Spleen (tissue), 7 donors: ENCODE results near the gene PPT2.
"Not testable (repeated sequence)": the region's sequence is repeated elsewhere in the genome, so short reads cannot be mapped to it uniquely, and the experiment has no call there.

Source experiments
- CTCF ChIP-seq, 11 experiments: fragments of 200-600 bp in 7 of 11; fragments of 450-650 bp in 4 of 11; sonication (generic) in 4 of 11; IDR thresholded peaks in 8 of 11; conservative IDR thresholded peaks in 3 of 11; 1 replicate in 7 of 11; 2 replicates in 4 of 11; pipeline versions ENCODE4 v1.4.0 to v1.8.0; 2016 to 2021; ENCODE audit warnings: antibody characterized with exemption in 11 of 11, inconsistent platforms in 4 of 11, mild to moderate bottlenecking in 1 of 11
- POLR2A ChIP-seq, 3 donors: fragments of 450-650 bp; IDR thresholded peaks; one replicate each; pipeline ENCODE4 v1.5.1; 2017; ENCODE audit warnings: antibody characterized with exemption in 3 of 3, mild to moderate bottlenecking in 1 of 3
- POLR2AphosphoS5 ChIP-seq, 3 donors: sonication (generic); formaldehyde crosslinking; IDR thresholded peaks; one replicate each; pipeline ENCODE4 v1.5.1; 2017; ENCODE audit warnings: antibody characterized with exemption in 3 of 3
- donor health status: DM: no; HTN: no; CAD: no; lungs with moderate emphysema.
- donor health status: DM: no; HTN: no; CAD: no.
- donor health status: DM: no; HTN: no; CAD: no.

GRCh38 chr6:32193096-32193495 lies 39.2 kb downstream of the PPT2 start:
- not testable (repeated sequence) for TF ChIP-seq CTCF (IDR thresholded peaks at IDR 0.05 in 8 of 11, conservative IDR thresholded peaks at IDR 0.05 in 3 of 11); POLR2A (IDR thresholded peaks at IDR 0.05); POLR2AphosphoS5 (IDR thresholded peaks at IDR 0.05)
